ENCODE data around the gene RFNG.

Gene RFNG

DNA sequence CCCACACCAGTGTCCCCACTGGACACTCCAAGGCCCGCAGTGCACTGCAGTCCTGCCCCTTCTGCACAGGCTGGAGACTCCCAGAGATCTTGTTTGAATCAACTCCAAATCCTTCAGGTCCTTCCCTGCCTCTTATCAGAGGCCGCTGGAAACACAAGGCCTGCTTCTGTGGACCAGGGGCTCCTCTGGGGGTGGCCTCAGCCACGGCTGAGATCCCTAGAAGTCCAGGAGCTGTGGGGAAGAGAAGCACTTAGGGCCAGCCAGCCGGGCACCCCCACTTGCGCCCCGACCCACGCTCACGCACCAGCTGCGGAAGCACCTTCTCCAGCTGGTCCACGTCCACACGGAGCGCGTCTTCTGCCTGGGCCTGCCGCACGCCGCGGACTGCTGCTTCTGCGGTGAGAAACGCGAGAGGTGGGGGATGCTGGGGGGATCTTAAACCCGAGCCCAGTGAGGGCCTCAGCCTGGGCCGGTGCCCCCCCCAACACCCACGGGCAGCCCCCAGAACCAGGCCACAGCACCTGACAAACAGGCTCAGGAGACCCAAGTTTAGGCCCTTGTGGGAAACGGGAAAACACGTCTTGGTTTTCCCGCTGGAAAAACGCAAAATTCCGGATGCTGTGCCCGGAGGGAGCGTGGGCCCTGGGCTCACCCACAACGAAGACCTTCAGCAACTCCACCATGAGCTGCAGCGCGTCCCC is 32.5 kb downstream of the RFNG start:
- no peak for TF ChIP-seq EZH2phosphoT487 (conservative IDR thresholded peaks at IDR 0.05; ENCODE audit: low read length)
- TF ChIP-seq, protein P1, sequence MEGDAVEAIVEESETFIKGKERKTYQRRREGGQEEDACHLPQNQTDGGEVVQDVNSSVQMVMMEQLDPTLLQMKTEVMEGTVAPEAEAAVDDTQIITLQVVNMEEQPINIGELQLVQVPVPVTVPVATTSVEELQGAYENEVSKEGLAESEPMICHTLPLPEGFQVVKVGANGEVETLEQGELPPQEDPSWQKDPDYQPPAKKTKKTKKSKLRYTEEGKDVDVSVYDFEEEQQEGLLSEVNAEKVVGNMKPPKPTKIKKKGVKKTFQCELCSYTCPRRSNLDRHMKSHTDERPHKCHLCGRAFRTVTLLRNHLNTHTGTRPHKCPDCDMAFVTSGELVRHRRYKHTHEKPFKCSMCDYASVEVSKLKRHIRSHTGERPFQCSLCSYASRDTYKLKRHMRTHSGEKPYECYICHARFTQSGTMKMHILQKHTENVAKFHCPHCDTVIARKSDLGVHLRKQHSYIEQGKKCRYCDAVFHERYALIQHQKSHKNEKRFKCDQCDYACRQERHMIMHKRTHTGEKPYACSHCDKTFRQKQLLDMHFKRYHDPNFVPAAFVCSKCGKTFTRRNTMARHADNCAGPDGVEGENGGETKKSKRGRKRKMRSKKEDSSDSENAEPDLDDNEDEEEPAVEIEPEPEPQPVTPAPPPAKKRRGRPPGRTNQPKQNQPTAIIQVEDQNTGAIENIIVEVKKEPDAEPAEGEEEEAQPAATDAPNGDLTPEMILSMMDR (IDR thresholded peaks at IDR 0.05; ENCODE audit: insufficient read depth, low read length, poor library complexity, severe bottlenecking), result no peak

DNA sequence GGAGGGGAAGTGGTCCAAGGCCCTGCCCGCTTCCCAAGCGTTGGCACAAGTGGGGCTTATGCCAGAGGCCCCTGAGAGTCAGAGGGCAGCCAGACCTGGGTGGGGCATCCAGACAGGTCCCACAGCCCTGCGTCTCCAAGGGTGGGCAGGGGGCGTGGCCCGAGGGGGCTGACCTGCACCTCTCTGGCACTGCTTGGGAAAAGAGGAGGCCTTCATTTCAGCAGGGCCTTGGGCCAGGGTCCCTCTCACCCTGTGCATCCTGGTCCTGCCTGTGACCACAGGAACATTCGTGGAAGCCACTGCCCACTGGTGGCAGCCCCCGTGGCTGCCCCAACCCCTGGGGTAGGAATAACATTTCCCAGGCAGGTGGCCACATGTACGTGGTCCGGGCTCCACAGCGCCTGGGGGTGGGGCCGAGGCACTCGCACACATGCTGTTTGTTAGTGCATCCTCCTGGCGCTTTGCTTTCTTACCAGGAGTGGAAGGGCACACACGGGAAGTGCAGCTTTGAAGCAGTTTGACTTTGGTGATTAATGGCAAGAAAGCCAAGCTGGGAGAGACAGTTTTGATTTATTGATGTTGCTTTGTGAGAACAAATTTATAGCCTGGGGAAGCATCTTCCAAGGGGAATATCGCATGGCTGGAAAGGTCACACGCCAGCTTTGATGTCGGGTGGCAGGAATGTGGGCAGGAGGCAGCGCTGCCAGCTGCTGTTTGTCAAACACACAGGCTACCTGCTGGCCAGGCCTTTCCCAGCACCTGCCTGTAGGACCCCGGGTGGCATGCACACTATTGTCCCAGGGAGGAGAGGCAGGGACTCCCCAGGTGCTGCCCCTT is 33.2 kb downstream of the RFNG start:
- no peaks in the 10 kb centered on the region for H3K9me3 ChIP-seq (ENCODE audit: insufficient read depth, low read length)
- H3K4me3 ChIP-seq (ENCODE audit: insufficient read depth, low read length, poor library complexity, severe bottlenecking), result no peak overlapping the region
- H3K27me3 ChIP-seq (ENCODE audit: low read length), result no peaks in the 10 kb centered on the region
- no peak for TF ChIP-seq EZH2phosphoT487 (conservative IDR thresholded peaks at IDR 0.05; ENCODE audit: low read length)
- TF ChIP-seq, protein P1 (IDR thresholded peaks at IDR 0.05; ENCODE audit: insufficient read depth, low read length, poor library complexity, severe bottlenecking), result no peak
- H3K4me2 ChIP-seq (ENCODE audit: low read depth, low read length, poor library complexity, severe bottlenecking), result no peak overlapping the region
- no peak overlapping the region for H2AFZ ChIP-seq (ENCODE audit: low read depth, low read length, severe bottlenecking)
- H3K79me2 ChIP-seq (ENCODE audit: insufficient read depth, low read length), result peaks cover 15% of the 10 kb centered on the region
- H3K9ac ChIP-seq (ENCODE audit: low read length), result no peak overlapping the region
- H3K36me3 ChIP-seq (ENCODE audit: low read length), result no peaks in the 10 kb centered on the region
- H3K27ac ChIP-seq (ENCODE audit: low read depth, low read length), result no peak overlapping the region
- H3K9me2 ChIP-seq (replicated peaks; ENCODE audit: insufficient read depth, low read length), result no peaks in the 10 kb centered on the region
- H4K20me1 ChIP-seq (ENCODE audit: low read depth, low read length), result no peaks in the 10 kb centered on the region
- 0 out of 2 replicates have a peak, but pooled peaks cover 6% of the 10 kb centered on the region for H3F3A ChIP-seq (ENCODE audit: insufficient read depth)

More for the DNA sequence above, 32.5 kb downstream of the RFNG start:
- Histone ChIP-seq H3K9me3 (ENCODE audit: insufficient read depth, low read length) (no peaks in the 10 kb centered on the region), H4K20me1 (ENCODE audit: low read depth, low read length) (no peaks in the 10 kb centered on the region), H3F3A (ENCODE audit: insufficient read depth) (0 out of 2 replicates have a peak, but pooled peaks cover 6% of the 10 kb centered on the region), H3K79me2 (ENCODE audit: insufficient read depth, low read length) (peaks cover 22% of the 10 kb centered on the region), H3K9me2 (replicated peaks; ENCODE audit: insufficient read depth, low read length) (no peaks in the 10 kb centered on the region), H3K4me2 (ENCODE audit: low read depth, low read length, poor library complexity, severe bottlenecking) (no peak overlapping the region), H3K27ac (ENCODE audit: low read depth, low read length) (no peak overlapping the region), H3K36me3 (ENCODE audit: low read length) (no peaks in the 10 kb centered on the region), H2AFZ (ENCODE audit: low read depth, low read length, severe bottlenecking) (no peak overlapping the region), H3K27me3 (ENCODE audit: low read length) (no peaks in the 10 kb centered on the region), H3K4me3 (ENCODE audit: insufficient read depth, low read length, poor library complexity, severe bottlenecking) (no peak overlapping the region), H3K9ac (ENCODE audit: low read length) (no peak overlapping the region)

DNA sequence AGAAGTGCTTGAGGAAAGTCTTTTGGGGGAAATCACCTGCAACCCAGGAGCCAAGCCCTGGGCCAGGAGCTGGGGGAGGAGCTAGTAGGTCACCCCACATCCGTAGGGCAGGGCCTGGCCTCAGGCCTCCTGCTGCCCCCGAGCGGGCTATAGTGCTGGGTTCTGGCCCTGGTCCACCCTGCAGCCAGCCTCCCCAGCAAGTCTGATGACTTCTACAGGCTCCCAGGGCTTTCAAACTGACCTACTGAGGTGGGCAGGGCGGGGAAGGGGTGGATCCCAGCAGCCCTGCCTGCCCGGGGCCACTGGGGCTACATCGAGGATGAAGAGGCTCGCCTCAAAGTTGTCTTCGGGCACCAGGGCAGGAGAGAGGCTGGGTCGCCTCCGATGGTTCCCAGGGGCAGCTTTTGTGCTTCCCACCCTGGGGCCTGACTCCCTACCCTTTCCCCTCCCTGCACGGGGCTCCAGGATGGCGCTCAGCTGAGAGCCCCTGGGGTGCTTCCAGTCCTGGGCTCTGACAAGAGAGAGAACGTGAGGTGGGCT is 33.9 kb downstream of the RFNG start:
- Histone ChIP-seq H3K79me2 (ENCODE audit: insufficient read depth, low read length) (peaks cover 15% of the 10 kb centered on the region), H4K20me1 (ENCODE audit: low read depth, low read length) (no peaks in the 10 kb centered on the region), H3K36me3 (ENCODE audit: low read length) (no peaks in the 10 kb centered on the region), H3F3A (ENCODE audit: insufficient read depth) (0 out of 2 replicates have a peak, but pooled peaks cover 6% of the 10 kb centered on the region), H3K9ac (ENCODE audit: low read length) (no peak overlapping the region), H3K4me3 (ENCODE audit: insufficient read depth, low read length, poor library complexity, severe bottlenecking) (no peak overlapping the region), H2AFZ (ENCODE audit: low read depth, low read length, severe bottlenecking) (no peak overlapping the region), H3K4me2 (ENCODE audit: low read depth, low read length, poor library complexity, severe bottlenecking) (no peak overlapping the region), H3K9me2 (replicated peaks; ENCODE audit: insufficient read depth, low read length) (no peaks in the 10 kb centered on the region), H3K27me3 (ENCODE audit: low read length) (no peaks in the 10 kb centered on the region), H3K9me3 (ENCODE audit: insufficient read depth, low read length) (no peaks in the 10 kb centered on the region), H3K27ac (ENCODE audit: low read depth, low read length) (peak overlapping the region; percentile 24)
- TF ChIP-seq EZH2phosphoT487 (conservative IDR thresholded peaks at IDR 0.05; ENCODE audit: low read length), result no peak
- TF ChIP-seq, protein P1 (IDR thresholded peaks at IDR 0.05; ENCODE audit: insufficient read depth, low read length, poor library complexity, severe bottlenecking), result no peak

Measured in SU-DHL-6 (cell line).